ENCODE data around the gene MSLN.

GRCh38 chr16:750485-750884, 10.0 kb upstream of the MSLN start:
- TF ChIP-seq CREB3L1 (IDR thresholded peaks at IDR 0.05; ENCODE audit: borderline replicate concordance, low read depth) (no peak), CTCF (IDR thresholded peaks at IDR 0.05 in 2 of 3, conservative IDR thresholded peaks at IDR 0.05 in 1 of 3; ENCODE audit: insufficient read depth in 2 of 3, low read depth in 1 of 3, low read length in 3 of 3) (no peak), YY1 (IDR thresholded peaks at IDR 0.05; ENCODE audit: borderline replicate concordance in 1 of 3, control insufficient read depth in 1 of 3, extremely low read depth in 1 of 3, insufficient read depth in 3 of 3, insufficient read length in 1 of 3, insufficient replicate concordance in 2 of 3, low read depth in 1 of 3, low read length in 2 of 3) (no peak), SREBF2 (CRISPR knock-in tag; IDR thresholded peaks at IDR 0.05) (no peak), SP1 (CRISPR knock-in tag; IDR thresholded peaks at IDR 0.05) (no peak), ZFX (CRISPR knock-in tag; IDR thresholded peaks at IDR 0.05) (no peak), C11orf30 (IDR thresholded peaks at IDR 0.05; ENCODE audit: low read depth) (no peak), ZNF232 (CRISPR knock-in tag; IDR thresholded peaks at IDR 0.05) (no peak), CBX8 (IDR thresholded peaks at IDR 0.05; ENCODE audit: borderline replicate concordance, extremely low read depth, low read depth, low read length, poor library complexity, severe bottlenecking) (no peak), FOXA3 (CRISPR knock-in tag; conservative IDR thresholded peaks at IDR 0.05 in 1 of 2, IDR thresholded peaks at IDR 0.05 in 1 of 2) (no peak), KLF10 (CRISPR knock-in tag; IDR thresholded peaks at IDR 0.05) (no peak), CBX5 (IDR thresholded peaks at IDR 0.05; ENCODE audit: borderline replicate concordance, low read depth) (no peak)
